Activated gamma-delta T cell treated with anti-CD3 and anti-CD28 coated beads, Interleukin-2, amount 50 U/mL, for 16 hours (primary cell): ENCODE measurements around the gene MON1A.
"Not testable (repeated sequence)": the region's sequence is repeated elsewhere in the genome, so short reads cannot be mapped to it uniquely, and the experiment has no call there.

ENCODE experiments used
- DNase-seq: peaks from one replicate; pipeline ENCODE4 v3.0.0-alpha.2; 2020; ENCODE audit warnings: low read depth

MON1A gene

DNA sequence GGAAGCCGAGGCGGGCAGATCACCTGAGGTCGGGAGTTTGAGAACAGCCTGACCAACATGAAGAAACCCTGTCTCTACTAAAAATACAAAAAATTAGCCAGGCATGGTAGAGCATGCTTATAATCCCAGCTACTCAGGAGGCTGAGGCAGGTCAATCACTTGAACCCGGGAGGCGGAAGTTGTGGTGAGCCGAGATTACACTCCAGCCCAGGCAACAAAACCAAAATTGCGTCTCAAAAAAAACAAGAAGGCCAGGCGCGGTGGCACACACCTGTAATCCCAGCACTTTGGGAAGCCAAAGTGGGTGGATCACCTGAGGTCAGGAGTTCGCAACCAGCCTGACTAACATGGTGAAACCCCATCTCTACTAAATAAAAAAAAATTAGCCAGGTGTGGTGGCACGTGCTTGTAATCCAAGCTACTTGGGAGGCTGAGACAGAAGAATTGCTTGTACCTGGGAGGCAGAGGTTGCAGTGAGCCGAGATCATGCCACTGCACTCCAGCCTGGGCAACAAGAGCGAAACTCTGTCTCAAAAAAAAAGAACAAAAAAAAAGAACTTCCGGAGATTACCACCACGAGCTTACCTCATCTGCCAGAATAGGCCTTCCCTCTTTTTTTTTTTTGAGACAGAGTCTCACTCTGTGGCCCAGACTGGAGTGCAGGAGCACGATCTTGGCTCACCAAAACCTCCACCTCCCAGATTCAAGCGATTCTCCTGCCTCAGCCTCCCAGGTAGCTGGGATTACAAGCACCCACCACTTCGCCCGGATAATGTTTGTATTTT lies 11.6 kb downstream of the MON1A start:
- DNase-seq: not testable (repeated sequence)

DNA sequence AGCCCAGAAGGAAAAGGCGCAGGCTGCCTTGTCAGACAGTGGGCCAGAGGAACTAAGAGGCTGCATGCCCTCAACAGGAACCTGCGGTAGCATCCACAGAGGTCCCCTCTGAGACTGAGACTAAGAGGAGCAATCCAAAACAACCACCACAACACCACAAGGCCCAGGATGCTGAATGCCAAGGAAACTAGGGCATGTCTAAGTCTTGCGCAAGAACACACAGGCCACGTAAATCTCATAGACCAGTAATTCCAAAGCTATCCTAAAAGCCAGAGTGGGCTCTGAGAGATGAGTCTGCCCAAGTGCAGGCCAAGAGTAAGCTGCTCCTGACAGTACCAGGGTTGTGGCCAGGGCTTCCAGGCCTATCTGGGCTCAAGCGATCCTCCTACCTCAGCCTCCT lies 12.9 kb downstream of the MON1A start:
- DNase-seq: no peak

DNA sequence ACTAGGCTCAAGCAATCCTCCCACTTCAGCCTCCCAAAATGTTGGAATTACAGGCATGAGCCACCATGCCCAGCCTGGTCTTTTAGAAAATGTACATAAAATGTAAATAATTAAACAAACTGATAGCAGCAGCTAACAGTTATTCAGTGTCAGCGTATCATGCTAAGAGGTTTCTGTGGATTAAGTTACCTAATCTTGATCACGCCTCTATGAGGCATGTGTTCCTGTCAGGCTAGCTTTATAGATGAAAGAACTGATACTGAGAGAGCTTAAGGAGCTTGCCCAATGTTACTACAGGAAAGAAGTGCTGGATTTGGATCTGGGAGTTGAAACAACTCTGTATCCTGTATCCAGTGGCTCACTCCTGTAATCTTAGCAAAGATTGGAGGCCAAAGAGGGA lies 14.7 kb downstream of the MON1A start:
- no peak for DNase-seq

DNA sequence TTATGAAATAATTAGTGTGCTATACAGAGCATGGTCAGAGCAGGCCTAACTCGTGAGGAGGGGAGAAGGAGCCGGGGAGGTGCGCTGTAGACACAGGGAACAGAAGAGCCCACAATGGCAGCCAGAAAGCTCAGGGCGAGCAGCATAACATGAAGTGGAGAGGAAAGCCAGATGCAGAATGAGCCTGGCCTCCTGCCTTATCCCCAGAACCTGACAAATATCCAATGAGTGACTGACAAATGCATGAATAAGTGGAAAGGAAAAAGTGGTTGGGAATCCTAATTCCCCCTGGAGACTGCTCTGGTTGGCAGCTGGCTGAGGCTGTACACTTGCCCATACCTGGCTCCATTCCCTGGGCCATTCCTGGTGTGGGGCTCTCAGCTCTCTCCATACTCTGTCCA lies 16.7 kb downstream of the MON1A start:
- no peak for DNase-seq

DNA sequence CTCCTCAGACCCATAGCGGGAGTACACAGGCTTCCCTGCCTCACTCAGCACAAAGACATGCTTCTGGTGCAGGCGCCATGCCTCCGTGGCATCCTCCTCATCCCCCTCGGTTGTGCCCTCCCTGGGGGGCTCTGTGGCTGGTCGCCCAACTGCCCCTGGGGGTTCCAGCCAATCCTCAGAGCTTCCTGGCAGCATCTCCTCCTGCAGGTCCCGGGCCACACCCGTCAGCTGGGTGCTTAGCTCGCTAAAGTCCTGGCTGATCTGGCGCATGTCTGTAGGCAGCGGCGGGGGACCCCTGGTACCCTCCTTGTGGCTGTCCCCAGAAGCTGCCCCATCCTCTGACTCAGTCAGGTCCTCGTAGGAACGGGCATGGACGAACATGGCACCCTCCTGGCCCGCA lies 18.0 kb downstream of the MON1A start:
- DNase-seq: no peak

DNA sequence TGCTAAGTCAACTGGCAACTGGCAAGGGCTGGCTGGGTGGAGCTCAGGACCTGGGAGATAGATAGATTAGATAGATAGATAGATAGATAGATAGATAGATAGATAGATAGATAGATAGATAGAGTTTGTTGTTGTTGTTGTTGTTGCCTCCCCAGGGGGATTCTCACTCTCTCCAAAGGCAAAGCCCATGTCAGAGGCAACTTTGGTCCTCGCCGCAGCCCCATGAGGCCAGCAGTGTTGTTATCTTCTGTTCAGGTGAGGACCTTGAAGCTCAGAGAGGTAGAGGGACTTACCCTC lies 18.5 kb downstream of the MON1A start:
- DNase-seq: no peak

DNA sequence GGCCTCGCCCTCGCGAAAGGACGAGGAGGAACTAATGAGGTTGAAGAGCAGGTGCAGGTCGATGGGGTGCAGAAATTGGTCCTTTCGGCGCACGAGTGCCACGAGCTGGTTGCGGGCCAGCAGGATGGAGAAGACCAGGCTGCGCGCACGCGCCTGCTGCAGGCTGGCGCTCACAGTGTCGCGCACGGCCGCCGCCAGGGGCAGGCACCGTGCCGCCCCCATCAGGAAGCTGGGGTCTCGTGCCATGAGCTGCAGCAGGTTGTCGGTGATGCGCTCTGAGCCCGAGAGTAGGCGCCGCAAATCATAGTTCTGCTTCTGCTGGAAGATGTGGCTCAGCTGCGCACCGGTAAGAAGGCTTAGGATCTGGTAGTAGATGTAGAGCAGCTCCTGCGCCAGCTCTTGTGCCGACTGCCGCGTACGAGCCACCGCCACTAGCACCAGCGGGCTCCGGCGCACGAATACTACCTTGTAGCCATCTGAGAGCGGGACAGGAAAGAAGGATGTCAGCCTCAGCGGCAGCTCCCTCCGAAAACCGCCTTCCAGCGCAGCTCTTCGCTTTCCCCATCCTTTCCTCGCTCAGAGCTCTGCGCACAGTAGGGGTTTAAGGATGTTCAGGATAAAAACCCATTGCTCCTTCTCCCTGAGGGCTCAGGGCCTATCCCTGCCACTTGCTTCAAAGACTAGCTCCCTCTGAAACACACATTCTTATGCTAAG lies 19.0 kb downstream of the MON1A start:
- no peak for DNase-seq

DNA sequence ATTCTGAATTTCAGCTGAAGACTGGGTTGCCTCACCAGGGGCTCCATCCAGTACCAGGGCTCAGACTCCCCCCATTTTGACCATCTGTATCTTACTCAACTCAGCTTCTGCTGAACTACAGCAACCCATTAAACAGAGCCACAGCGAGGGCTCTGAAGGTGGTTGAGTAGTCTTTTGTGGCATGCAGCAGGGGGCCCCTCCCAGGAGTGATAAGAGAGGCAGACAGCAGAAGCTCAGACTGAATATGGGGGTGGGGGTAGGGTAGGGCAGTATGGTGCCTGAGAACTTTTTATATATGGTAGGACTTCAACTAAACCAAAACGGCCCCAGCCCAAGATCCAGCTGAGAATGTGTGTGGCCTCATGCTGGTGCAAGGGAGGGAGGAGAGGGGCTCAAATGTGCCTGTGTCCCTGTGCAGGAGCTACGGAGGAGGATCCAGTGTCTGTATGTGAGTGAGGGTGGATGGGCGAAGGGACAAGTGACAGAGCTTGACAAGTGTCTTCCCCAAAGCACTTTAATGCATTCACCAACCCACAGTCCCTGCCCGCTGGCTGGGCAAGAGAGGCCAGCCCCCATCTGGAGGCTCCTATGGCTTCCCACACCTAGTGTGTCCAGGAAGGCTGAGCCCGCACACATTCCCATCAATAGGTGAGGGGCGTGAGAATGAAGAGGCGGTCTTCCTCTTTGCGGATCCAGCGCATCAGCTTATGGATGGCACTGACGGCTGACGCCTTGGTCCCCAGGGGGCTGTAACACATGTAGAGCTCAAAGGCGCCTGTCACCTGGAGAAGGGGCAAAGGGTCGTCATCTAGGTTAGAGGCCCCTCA lies 21.0 kb downstream of the MON1A start:
- DNase-seq: no peak

DNA sequence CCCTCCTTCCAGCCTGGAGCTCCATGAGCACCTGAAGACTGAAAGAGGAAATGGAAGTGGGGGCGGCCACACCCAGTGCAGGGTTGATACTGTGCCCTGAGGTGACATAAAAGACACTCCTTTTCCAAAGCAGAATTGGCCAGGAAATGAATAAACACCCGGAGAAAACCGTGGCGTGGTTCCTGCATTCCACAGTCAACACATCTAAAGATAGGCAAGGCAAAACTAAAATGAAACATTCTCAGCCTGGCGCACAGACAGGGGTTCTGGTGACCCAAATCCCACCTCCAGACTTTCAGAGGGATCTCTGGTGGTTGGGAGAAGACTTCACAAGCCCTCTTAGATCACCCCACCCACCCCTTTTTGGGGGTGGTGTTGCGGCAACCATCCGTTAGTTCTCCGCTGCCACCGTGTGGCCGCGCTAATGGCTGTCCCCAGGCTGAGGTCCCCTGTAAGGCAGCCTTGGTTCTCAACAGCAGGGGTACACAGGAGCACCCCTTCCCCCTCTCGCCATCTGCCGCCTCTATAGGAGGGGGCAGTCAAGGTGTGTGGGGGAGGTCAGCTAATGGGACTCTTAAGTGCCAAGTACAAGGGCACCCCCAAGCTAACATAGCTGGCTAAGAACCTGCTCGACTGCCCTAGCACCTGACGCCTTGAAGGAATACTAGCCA lies 23.4 kb downstream of the MON1A start:
- peak; percentile 21 for DNase-seq

DNA sequence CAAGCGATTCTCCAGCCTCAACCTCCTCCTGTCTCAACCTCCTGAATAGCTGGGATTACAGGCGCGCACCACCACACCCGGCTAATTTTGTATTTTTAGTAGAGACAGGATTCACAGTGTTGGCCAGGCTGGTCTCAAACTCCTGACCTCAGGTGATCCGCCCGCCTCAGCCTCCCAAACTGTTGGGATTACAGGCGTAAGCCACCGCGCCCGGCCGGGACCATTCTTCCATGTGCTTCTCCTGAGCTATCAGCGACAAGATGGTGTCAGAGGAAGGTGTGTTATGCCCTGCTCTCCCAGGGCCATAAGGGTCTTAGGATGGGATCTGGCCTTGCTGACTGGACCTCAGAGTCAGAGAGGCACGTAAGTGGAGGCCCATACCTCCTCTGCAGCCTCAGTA lies 25.2 kb downstream of the MON1A start:
- DNase-seq: not testable (repeated sequence)

DNA sequence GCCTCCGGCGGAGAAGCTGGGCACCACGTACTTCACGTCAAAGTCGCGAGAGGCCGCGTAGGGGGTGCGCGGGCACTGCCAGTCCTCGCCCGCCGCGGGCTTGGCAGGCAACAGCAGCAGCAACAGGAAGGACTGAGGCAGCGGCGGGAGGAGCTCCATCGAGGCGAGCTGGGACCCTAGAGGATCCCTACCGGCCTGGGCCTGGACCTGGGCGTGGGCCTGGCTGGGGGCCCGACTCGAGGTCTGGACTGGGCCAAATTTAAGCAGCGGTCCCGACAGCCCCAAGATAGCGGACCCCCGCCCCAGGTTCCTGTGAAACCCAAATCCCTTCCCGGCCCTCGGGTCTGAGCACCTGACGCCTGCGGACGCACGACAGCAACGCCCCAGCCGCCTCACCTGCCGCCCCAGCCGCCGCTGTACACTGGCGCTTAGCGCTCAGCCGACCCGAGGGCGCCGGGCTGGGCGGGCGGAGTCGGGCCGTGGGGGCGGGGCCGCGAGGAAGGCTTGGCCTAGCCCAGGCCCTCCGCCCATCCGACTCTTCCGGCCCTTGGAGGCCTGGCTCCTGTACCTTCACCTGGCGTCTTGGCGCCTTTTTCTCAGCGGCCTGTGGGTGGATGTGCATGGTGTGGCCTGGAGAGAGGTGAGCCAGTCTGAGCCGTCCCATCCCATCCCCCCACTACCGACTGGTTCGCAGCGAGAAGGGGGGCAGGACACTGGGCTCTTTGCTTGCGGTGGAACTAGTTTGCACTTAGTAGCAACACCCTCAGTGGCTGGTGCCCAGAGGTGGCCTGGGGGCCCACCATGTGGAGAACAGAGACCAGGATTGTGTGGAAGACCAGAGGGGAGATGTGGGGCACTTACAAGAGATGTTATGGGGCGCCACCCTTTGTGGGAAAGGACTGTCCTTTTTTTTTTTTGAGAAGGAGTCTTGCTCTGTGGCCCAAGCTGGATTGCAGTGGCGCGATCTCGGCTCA lies 25.9 kb downstream of the MON1A start, which contains the start of gene MST1R:
TSS of gene MST1R (minus strand) at position 423 of the 974 bp plus-strand sequence. CDS start at position 159, 264 bp downstream.
- peak; percentile 74 for DNase-seq

DNA sequence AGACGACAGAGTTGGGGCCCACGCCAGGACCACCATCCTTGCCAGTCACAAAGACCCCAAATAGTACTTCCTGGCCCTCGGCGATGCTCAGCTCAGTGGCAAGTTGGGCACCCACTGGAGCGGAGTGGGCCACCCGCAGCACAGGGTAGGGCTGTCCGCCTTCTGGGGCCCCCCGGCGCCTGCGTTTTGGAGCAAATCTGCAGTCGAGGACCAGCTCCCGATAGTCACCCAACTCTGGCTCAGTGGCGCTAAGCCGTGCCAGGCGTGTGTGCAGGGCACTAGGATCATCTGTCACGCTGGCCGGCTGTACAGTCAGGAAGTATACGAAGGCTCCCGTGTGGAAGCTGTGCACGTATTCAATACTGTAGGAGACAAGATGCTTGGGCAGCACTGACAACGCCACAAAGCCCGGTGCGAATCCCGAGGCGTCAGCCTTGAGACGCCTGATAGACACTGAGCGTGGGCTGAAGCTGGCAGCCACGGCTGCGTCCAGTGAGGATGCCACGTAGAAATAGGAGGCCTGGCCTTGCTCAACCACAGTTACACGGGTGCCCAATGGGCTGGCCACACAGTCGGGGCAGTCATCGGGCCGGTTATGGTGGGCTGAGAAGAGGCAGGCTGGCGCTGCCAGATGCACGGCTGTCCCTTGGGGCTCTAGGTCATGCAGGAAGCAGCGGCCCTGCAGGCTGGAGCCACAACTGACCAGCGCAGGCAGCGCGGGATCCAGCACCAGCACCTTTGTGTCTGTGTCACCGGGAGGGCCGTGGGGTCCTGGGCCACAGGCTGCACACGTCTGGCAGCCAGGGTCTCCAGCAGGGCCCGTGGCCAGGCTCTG lies 26.9 kb downstream of the MON1A start:
- no peak for DNase-seq

DNA sequence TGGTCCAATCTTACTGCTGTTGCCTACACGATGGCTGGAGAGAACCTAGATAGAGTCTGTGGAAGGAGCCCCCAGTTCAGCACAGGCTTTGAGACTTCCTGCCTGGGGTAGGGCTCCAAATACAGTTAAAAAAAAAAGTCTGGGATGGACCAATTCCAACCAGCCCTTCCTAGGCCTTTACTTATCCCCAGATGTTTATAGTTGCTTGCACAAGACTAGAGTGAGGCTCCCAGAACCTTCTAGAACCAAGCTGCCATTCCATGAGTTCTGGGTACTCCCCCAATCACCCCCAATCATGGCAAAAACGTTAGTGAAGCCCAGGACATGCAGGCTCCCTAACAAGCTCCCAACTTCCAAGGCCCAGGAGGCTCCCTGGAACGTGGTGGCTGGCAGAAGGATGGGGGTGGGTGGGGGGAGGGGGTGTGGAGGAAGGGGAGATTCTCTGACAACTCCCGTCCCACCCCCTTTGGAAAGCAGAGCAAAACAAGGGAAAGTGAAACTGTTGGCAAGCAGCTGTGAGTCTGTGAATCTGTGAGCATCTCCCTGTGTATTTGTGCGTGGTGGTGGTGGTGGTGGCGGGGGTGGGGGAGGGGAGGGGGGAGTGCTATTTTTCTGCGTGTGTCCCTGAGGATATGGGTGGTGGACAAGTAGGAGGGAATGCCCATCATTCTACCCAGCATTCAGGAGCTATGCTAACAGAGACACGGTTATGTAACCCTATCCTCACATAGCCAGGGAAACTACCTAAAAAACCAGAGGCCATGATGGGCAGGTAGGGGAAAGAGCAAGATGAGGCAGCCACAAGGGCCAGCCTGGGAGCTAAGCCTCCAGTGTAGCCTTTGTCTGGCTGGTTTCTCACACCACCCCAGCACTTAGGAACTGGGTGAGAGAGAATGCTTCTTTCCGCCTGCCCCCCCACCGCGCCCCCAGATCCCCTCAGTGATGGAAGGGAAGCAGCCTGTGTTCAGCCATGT lies 28.0 kb downstream of the MON1A start:
- DNase-seq: no peak

DNA sequence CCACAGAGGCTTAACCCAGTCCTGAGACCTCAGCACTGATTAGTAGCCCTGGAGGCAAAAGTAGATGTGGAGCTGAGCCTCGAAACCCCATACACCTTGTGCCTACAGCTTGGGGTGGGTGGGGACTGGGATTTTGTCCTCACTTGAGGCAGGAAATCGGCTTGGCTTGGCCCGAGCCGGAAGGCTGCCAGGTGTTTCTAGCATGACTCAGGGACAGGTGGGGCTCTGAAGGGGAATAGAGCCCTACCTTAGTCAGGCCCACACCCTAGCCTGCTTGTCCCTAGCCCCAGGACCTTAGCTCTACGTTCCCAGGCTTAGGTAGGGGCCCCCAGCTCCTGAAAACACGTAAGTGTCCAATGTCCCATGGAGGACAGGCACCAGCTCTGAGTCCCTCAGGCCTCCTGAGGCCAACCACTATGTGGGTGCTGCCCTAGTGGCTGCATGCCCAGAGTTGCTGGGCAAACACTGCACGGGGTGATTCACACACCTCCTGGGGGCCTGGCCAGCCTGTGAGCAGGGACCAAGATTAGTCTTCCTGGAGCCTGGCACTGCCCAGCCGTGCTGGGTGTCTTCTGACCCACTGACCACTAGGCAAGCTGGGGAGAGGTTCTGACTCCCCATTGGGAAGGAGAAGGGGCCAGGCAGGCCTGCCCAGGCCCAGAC lies 29.0 kb downstream of the MON1A start:
- DNase-seq: no peak

DNA sequence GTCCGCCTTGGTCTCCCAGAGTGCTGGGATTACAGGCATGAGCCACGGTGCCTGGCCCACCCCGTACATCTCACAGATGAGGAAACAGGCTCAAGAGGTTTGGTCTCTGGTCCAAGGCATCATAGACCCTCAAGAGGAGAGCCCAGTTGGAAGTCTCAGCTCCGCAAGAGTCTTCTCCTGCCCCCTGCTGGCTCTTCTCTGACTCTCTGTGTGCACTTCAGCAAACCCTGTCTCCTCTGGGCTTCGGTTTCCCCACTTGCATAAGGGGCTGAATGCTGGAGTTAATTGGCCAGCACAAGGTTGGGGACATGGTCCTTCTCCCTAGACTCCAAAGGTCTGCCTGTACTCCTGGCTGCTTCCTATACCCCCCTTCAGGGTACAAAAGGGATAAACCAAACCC lies 29.8 kb downstream of the MON1A start:
- DNase-seq: no peak

DNA sequence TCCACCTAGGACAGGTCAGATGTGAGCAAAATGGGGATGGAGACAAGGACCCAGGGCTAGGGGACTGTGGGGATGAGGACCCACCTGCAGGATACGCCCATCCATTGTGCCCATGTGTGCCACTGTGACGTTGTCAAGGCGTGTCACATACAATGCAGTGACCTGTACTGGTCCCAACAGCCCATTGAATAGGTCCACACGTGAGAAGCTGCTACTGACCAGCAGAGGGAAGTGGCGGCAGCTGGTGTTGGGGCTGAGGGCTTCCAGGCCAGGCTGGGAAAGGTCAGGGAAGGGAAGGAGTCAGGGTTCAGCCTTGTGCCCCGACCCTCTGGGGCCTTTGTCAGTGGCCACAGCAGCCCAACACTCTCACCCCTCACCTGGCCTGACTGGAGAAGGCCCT lies 30.6 kb downstream of the MON1A start:
- no peak for DNase-seq

DNA sequence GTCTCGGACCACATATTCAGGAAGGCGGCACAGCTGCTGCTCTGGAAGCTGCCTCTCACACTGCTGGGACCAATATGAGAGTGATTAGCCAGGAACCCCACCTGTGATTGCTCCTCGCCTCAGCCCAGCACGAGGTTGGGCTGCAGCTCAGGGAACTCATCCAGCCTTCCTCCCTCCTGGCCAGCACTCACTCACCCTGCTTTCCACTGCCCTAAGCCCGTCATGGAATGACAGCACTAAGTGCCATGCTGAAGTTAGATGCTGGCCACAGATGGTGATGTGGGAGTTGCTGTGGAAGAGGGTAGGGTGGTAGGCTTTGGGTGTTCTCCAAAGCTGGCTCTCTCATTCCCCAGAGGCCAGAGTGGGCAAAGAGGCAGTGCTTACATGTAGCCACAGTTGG lies 33.3 kb downstream of the MON1A start:
- DNase-seq: no peak

DNA sequence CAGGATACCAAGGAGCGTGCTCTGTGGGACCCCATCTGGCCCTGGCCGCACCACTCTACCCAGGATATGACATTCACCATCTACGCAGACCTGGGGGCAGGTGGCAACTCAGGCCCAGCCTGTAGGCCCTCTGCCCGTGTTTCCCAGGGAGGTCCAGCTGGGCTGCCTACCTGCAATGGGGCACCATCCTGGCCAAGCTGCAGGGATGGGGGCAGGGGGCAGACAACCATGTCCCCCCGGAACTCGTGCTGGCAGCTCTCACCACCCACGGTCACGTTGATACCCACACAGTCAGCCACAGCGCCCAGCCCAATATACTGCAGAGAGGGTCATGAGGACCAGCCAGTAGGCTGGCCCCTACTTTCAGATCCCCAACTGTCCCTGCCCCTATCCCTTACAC lies 33.8 kb downstream of the MON1A start:
- no peak for DNase-seq
